Stimulated activated CD4-positive, alpha-beta T cell treated with anti-CD3 and anti-CD28 coated beads, TNF-alpha, amount 100 ng/mL, for 1 hour (primary cell): ENCODE results near the gene MGAT3.
A peak's percentile ranks its signal among the peaks of the same experiment; 100 is the strongest.
"Not testable (repeated sequence)": the region's sequence is repeated elsewhere in the genome, so short reads cannot be mapped to it uniquely, and the experiment has no call there.

Experiments used
- DNase-seq, 3 donors: peaks; one replicate each; pipeline ENCODE4 v3.0.0-alpha.2; 2020; ENCODE audit warnings: low read depth in 3 of 3, low spot score in 1 of 3

Gene MGAT3

GRCh38 chr22:39512026-39512425 lies 55.2 kb downstream of the MGAT3 start:
- no peak for DNase-seq

GRCh38 chr22:39513791-39514190 lies 57.0 kb downstream of the MGAT3 start:
- DNase-seq, result no peak

GRCh38 chr22:39514373-39514973 lies 57.7 kb downstream of the MGAT3 start:
- peak in 1 of 3 donors; percentile 49 for DNase-seq

GRCh38 chr22:39515266-39516050 lies 58.6 kb downstream of the MGAT3 start:
- no peak for DNase-seq

DNA sequence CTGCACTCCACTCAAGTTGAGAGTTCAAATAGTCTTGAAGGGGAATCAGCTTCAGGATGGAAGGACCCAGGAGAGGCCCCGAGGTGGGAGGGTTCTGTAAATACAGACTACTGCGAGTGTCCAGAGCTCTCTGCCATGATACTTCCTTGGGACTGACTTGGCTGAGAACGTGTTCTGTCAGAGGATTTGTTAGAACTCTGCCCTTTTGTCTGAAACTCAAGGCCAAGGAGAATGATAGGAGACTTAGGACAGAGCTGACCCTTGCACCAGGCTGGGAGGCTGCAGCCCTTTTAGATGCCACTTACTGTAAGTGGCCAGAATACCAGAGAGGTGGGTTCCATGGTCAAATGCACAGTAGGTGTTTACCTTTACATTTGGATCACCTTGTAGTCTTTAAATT lies 60.7 kb downstream of the MGAT3 start:
- no peak for DNase-seq

- no peak for DNase-seq
These were observed 61.5 kb downstream of the MGAT3 start for GRCh38 chr22:39518144-39518786.

- DNase-seq, result no peak
These were observed 62.3 kb downstream of the MGAT3 start for GRCh38 chr22:39518996-39519680.

- DNase-seq, result peak in 2 of 3 donors; percentile 86 to 94
These were observed 62.9 kb downstream of the MGAT3 start for GRCh38 chr22:39519681-39520225.

- DNase-seq, result peak; percentile 84 to 95 (median 90)
These were observed 63.7 kb downstream of the MGAT3 start, which contains the start of gene ATF4 for GRCh38 chr22:39520226-39521105. ATF4 (plus strand) TSS chr22:39520562; CDS start chr22:39521446, 884 bp downstream.

GRCh38 chr22:39521106-39521885 lies 64.5 kb downstream of the MGAT3 start:
- not testable (repeated sequence) for DNase-seq

GRCh38 chr22:39522091-39522490 lies 65.3 kb downstream of the MGAT3 start:
- DNase-seq, result not testable (repeated sequence)

GRCh38 chr22:39522567-39523300 lies 65.9 kb downstream of the MGAT3 start:
- DNase-seq, result no peak

DNA sequence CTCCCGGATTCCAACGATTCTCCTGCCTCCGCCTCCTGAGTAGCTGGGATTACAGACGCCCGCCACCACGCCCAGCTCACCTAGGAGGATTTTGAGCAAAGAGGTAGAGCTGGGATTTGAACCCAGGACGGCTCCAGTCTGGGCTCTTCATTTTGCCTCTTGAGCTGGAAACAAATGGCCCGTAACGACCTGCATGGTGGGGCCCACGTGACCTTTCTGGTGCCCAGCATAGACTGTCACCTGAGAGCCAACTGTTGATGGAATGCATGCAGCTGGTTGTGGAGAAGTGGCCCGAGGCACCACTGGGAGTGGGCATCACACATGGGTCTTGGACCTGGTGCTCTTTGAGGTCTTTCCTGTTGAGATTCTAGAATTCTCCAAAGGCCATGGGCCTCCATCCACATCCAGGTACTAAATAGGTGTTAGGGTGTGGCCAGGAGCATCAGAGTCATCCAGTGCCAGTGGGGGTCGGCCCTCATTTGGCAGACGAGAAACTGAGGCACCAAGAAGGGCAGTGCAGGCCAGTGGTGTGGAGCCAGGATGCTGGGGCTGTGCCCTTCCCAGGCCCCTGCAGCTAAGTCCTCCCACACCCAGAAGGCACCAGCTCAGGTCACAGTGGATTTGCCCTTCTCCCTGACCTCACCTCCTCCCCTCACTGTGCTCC lies 67.4 kb downstream of the MGAT3 start:
- DNase-seq, result no peak

GRCh38 chr22:39524753-39525657 lies 68.2 kb downstream of the MGAT3 start:
- DNase-seq, result no peak

- DNase-seq, result no peak
These were observed 68.8 kb downstream of the MGAT3 start for GRCh38 chr22:39525658-39525975.

- DNase-seq, result no peak
These were observed 69.9 kb downstream of the MGAT3 start for GRCh38 chr22:39526736-39527171.

- DNase-seq, result no peak
These were observed 70.7 kb downstream of the MGAT3 start for GRCh38 chr22:39527481-39527961.
